MCF 10A (cell line): ENCODE data around the gene PTPRN2. TPM values are rescaled to one million over a fixed set of nuclear protein-coding genes. Genes with fewer than 3 reads are reported as not detected.

ENCODE experiments used
- BruUV-seq: library from RNA; stranded (reverse); fragments of 400-500 nt; replicated peaks from 2 replicates; lab custom pipeline; 2021; lab: Mats Ljungman, UMichigan
- CTCF ChIA-PET: fragments of 300-600 bp; sonication (Branson Sonifier 250); formaldehyde crosslinking; extraction: SDS; loops from one replicate; lab custom pipeline; 2021; ENCODE audit warnings: antibody characterized with exemption, inconsistent platforms; lab: Yijun Ruan, JAX
- POLR2A ChIA-PET: fragments of 300-600, 350-650 bp; sonication (Branson Sonifier 250); formaldehyde crosslinking; extraction: SDS; loops from one replicate; lab custom pipeline; 2020; ENCODE audit warnings: antibody characterized with exemption, inconsistent platforms; lab: Yijun Ruan, JAX
- DNase-seq: peaks from one replicate; pipeline ENCODE4 v3.0.0-alpha.2; 2018; ENCODE audit not compliant: unreplicated experiment
- H3K27ac Mint-ChIP-seq: one replicate; pipeline ENCODE4 v1.8.0; 2022; ENCODE audit warnings: mild to moderate bottlenecking, low read depth, mixed read lengths; ENCODE audit not compliant: unreplicated experiment
- H3K27me3 Mint-ChIP-seq: one replicate; pipeline ENCODE4 v1.8.0; 2022; ENCODE audit warnings: mixed read lengths; ENCODE audit not compliant: insufficient read depth, unreplicated experiment
- H3K36me3 Mint-ChIP-seq: one replicate; pipeline ENCODE4 v1.8.0; 2022; ENCODE audit warnings: mild to moderate bottlenecking, moderate library complexity, mixed read lengths; ENCODE audit not compliant: insufficient read depth, unreplicated experiment
- H3K4me1 Mint-ChIP-seq: one replicate; pipeline ENCODE4 v1.8.0; 2022; ENCODE audit warnings: mixed read lengths; ENCODE audit not compliant: insufficient read depth, unreplicated experiment
- H3K4me3 Mint-ChIP-seq: one replicate; pipeline ENCODE4 v1.8.0; 2022; ENCODE audit warnings: mild to moderate bottlenecking, moderate library complexity, mixed read lengths; ENCODE audit not compliant: unreplicated experiment
- H3K9me3 Mint-ChIP-seq: one replicate; pipeline ENCODE4 v1.8.0; 2022; ENCODE audit warnings: mixed read lengths; ENCODE audit not compliant: unreplicated experiment
- CTCF ChIP-seq: fragments of 200-600 bp; IDR thresholded peaks from one replicate; pipeline ENCODE4 v1.8.0; 2022; ENCODE audit warnings: antibody characterized with exemption, mild to moderate bottlenecking; ENCODE audit not compliant: unreplicated experiment
- intact Hi-C: fragments of 100-400 bp; cut with micrococcal nuclease; formaldehyde crosslinking; loops from 2 replicates; pipeline ENCODE4 v1.14.1; 2022
- total RNA-seq: library from RNA; stranded (reverse); gene quantifications from 2 replicates; pipeline ENCODE4 v1.2.3, GENCODE V29; 2022

The PTPRN2 gene
- total RNA-seq, 1 experiment from 2014 or later = 4.5 TPM

- intact Hi-C loops = no loop called here
- CTCF ChIA-PET = no interaction called here
- H3K9me3 Mint-ChIP-seq = peaks cover 11% of the 10 kb centered on the region
- no peak for TF ChIP-seq CTCF
- H3K36me3 Mint-ChIP-seq = no peaks in the 10 kb centered on the region
- H3K4me3 Mint-ChIP-seq = no peak overlapping the region
- POLR2A ChIA-PET = no interaction called here
- DNase-seq = no peak
- H3K4me1 Mint-ChIP-seq = no peaks in the 10 kb centered on the region
- BruUV-seq = no TSS peak
- H3K27me3 Mint-ChIP-seq = no peaks in the 10 kb centered on the region
- no peak overlapping the region for H3K27ac Mint-ChIP-seq
Measured at GRCh38 chr7:157719705-157720655, 867.6 kb downstream of the PTPRN2 start.

GRCh38 chr7:157719008-157719682 lies 868.5 kb downstream of the PTPRN2 start:
- TF ChIP-seq CTCF = no peak
- no peak overlapping the region for H3K4me3 Mint-ChIP-seq
- no peaks in the 10 kb centered on the region for H3K27me3 Mint-ChIP-seq
- no peaks in the 10 kb centered on the region for H3K4me1 Mint-ChIP-seq
- DNase-seq = no peak
- no peak overlapping the region for H3K27ac Mint-ChIP-seq
- POLR2A ChIA-PET = no interaction called here
- intact Hi-C loops = no loop called here
- no peaks in the 10 kb centered on the region for H3K36me3 Mint-ChIP-seq
- no TSS peak for BruUV-seq
- CTCF ChIA-PET = no interaction called here
- H3K9me3 Mint-ChIP-seq = peaks cover 11% of the 10 kb centered on the region

- no peak for DNase-seq
- Mint-ChIP-seq H3K9me3 (peaks cover 11% of the 10 kb centered on the region), H3K36me3 (peaks cover 3% of the 10 kb centered on the region), H3K27ac (no peak overlapping the region), H3K4me3 (no peak overlapping the region), H3K27me3 (no peaks in the 10 kb centered on the region), H3K4me1 (no peaks in the 10 kb centered on the region)
- TF ChIP-seq CTCF = no peak
- ChIA-PET CTCF (no interaction called here), POLR2A (no interaction called here)
- BruUV-seq = no TSS peak
- intact Hi-C loops = no loop called here
Measured at GRCh38 chr7:157718303-157719007, 869.2 kb downstream of the PTPRN2 start.
